K562 (cell line): ENCODE results near the gene HAUS7. TPM values are rescaled to one million over a fixed set of nuclear protein-coding genes. Genes with fewer than 3 reads are reported as not detected.

Source experiments
- ATAC-seq: fragments of 200-7000 bp; cut with Tn5 transposase; 3 replicates; pipeline ENCODE4 v1.9.1; 2020; ENCODE audit warnings: moderate library complexity
- BruUV-seq: library from RNA; stranded (reverse); fragments of 400-500 nt; replicated peaks from 2 replicates; lab custom pipeline; 2021; lab: Mats Ljungman, UMichigan
- CTCF ChIA-PET: fragments of 300-600 bp; formaldehyde crosslinking; extraction: SDS; loops from one replicate; lab custom pipeline; 2021; ENCODE audit warnings: low intra/inter-chr PET ratio; lab: Yijun Ruan, JAX
- POLR2A ChIA-PET: fragments of 300-600, 350-650 bp; sonication (Branson Sonifier 250); formaldehyde crosslinking; extraction: SDS; loops from one replicate; lab custom pipeline; 2021; ENCODE audit warnings: antibody characterized with exemption, inconsistent platforms; lab: Yijun Ruan, JAX
- DNase-seq, 4 experiments: peaks; one replicate each; pipeline versions ENCODE4 v3.0.0 to v3.0.0-alpha.2; 2011 to 2018; ENCODE audit warnings: low spot score in 3 of 4, mixed read lengths in 3 of 4; ENCODE audit errors: extremely low read depth in 1 of 4
- FAIRE-seq: peaks from 2 replicates; lab custom pipeline; 2011; peaks lifted over from hg19 to GRCh38; lab: Jason Lieb, UNC
- H2AFZ ChIP-seq: 2 replicates; pipeline ENCODE4 v1.6.0; 2011; ENCODE audit warnings: low read depth, low read length, control low read depth, inconsistent platforms
- H3K27ac ChIP-seq: fragments of 200-600 bp; 3 replicates; pipeline ENCODE4 v1.8.0; 2011; ENCODE audit warnings: low read depth, mild to moderate bottlenecking, control low read depth, inconsistent platforms, low read length, moderate library complexity, mixed read lengths; ENCODE audit errors: extremely low read depth
- H3K27me3 ChIP-seq, 2 experiments: fragments of 300-600 bp in 1 of 2; 2 replicates in 1 of 2; 3 replicates in 1 of 2; pipeline versions ENCODE4 v1.6.0 to v1.8.0; 2011; ENCODE audit warnings: inconsistent platforms in 2 of 2, low read length in 2 of 2, mild to moderate bottlenecking in 1 of 2, mixed read lengths in 1 of 2, moderate library complexity in 1 of 2; ENCODE audit not compliant: control insufficient read depth in 2 of 2, insufficient read depth in 2 of 2
- H3K36me3 ChIP-seq: fragments of 300-600 bp; 3 replicates; pipeline ENCODE4 v1.8.0; 2011; ENCODE audit warnings: mild to moderate bottlenecking, low read length, inconsistent platforms; ENCODE audit not compliant: control insufficient read depth, insufficient read depth
- H3K4me1 ChIP-seq, 2 experiments: fragments of 200-600 bp in 1 of 2; replicated peaks in 1 of 2; 2 replicates in 1 of 2; 3 replicates in 1 of 2; pipeline versions ENCODE4 v1.5.1 to v1.8.0; 2011; ENCODE audit warnings: inconsistent platforms in 2 of 2, low read length in 2 of 2, mild to moderate bottlenecking in 1 of 2, mixed read lengths in 1 of 2, moderate library complexity in 1 of 2; ENCODE audit not compliant: control insufficient read depth in 2 of 2, insufficient read depth in 2 of 2
- H3K4me2 ChIP-seq: 2 replicates; pipeline ENCODE4 v1.6.1; 2011; ENCODE audit warnings: low read length, control low read depth, inconsistent platforms, mixed read lengths; ENCODE audit not compliant: insufficient read depth
- H3K4me3 ChIP-seq: fragments of 200-600 bp; sonication (generic), shearing (Covaris generic); 2 replicates; pipeline ENCODE4 v1.5.1; 2016; ENCODE audit warnings: control low read depth, inconsistent platforms
- H3K79me2 ChIP-seq: fragments of 200-600 bp; 3 replicates; pipeline ENCODE4 v1.8.0; 2011; ENCODE audit warnings: low read length, inconsistent platforms; ENCODE audit not compliant: control insufficient read depth, insufficient read depth
- H3K9ac ChIP-seq, 2 experiments: 2 replicates each; pipeline versions ENCODE4 v1.6.0 to v1.6.1; 2011; ENCODE audit warnings: low read depth in 2 of 2, low read length in 2 of 2, control low read depth in 1 of 2, inconsistent platforms in 1 of 2, mild to moderate bottlenecking in 1 of 2, mixed read lengths in 1 of 2; ENCODE audit not compliant: insufficient read depth in 1 of 2
- H3K9me1 ChIP-seq: one replicate; pipeline ENCODE4 v1.6.0; 2011; ENCODE audit warnings: inconsistent platforms, mild to moderate bottlenecking, low read length, moderate library complexity; ENCODE audit not compliant: control insufficient read depth, insufficient read depth
- H3K9me3 ChIP-seq: replicated peaks from 2 replicates; pipeline ENCODE4 v1.5.1; 2011; ENCODE audit warnings: low read depth, low read length, inconsistent platforms; ENCODE audit not compliant: control insufficient read depth, insufficient read depth
- H4K20me1 ChIP-seq: replicated peaks from 2 replicates; pipeline ENCODE4 v1.6.1; 2011; ENCODE audit warnings: low read length, inconsistent platforms, mixed read lengths; ENCODE audit not compliant: control insufficient read depth, insufficient read depth
- BDP1 ChIP-seq: IDR thresholded peaks from 3 replicates; pipeline ENCODE4 v1.6.1; 2011; ENCODE audit not compliant: insufficient read length, insufficient read depth
- CC2D1A ChIP-seq: fragments of 450-650 bp; IDR thresholded peaks from 2 replicates; pipeline ENCODE4 v1.6.1; 2017; ENCODE audit warnings: mild to moderate bottlenecking
- CUX1 ChIP-seq: fragments of 200-800 bp; sonication (Bioruptor generic); IDR thresholded peaks from 2 replicates; pipeline ENCODE4 v1.6.1; 2016; ENCODE audit warnings: missing genetic modification characterization, missing compliant biosample characterization
- JUND ChIP-seq, 2 experiments: IDR thresholded peaks; 2 replicates in 1 of 2; 3 replicates in 1 of 2; pipeline ENCODE4 v1.6.1; 2011; ENCODE audit warnings: borderline replicate concordance in 2 of 2, low read depth in 2 of 2, low read length in 2 of 2, improper control_type of control experiment in 1 of 2, missing biosample characterization in 1 of 2, missing genetic modification characterization in 1 of 2, missing genetic modification reagents in 1 of 2
- NCOA2 ChIP-seq, 2 experiments: fragments of 450-650 bp; IDR thresholded peaks; 2 replicates each; pipeline ENCODE4 v1.6.1; 2018; ENCODE audit warnings: mild to moderate bottlenecking in 2 of 2, moderate library complexity in 1 of 2; ENCODE audit not compliant: partially characterized antibody in 2 of 2
- XRCC4 ChIP-seq: IDR thresholded peaks from one replicate; pipeline ENCODE4 v1.6.1; 2011; ENCODE audit not compliant: insufficient read depth, insufficient read length; ENCODE audit errors: extremely low read depth
- ZFX ChIP-seq: sonication (generic); formaldehyde crosslinking; IDR thresholded peaks from 2 replicates; pipeline ENCODE4 v1.8.0; 2022; ENCODE audit warnings: mild to moderate bottlenecking, missing genetic modification reagents, moderate library complexity
- ZNF212 ChIP-seq: fragments of 450-650 bp; formaldehyde crosslinking; IDR thresholded peaks from 2 replicates; pipeline ENCODE4 v1.4.0; 2020; ENCODE audit warnings: mild to moderate bottlenecking
- WGBS: fragments of 100-300 bp; shearing (Covaris generic); methylation state at CpG from one replicate; pipeline ENCODE4 v1.1.6; 2016; ENCODE audit warnings: low coverage, mixed read lengths; ENCODE audit not compliant: insufficient coverage; ENCODE audit errors: missing lambda C conversion rate; 5-methylcytosine and 5-hydroxymethylcytosine counted together
- in situ Hi-C: fragments of 300-500 bp; cut with MboI; formaldehyde crosslinking; loops from 4 replicates; pipeline ENCODE4 v1.15.0; 2018; ENCODE audit warnings: inconsistent platforms, mixed read lengths
- intact Hi-C: fragments of 100-400 bp; cut with micrococcal nuclease; formaldehyde crosslinking; loops from 2 replicates; pipeline ENCODE4 v1.14.2; 2022
- polyA plus RNA-seq, 8 experiments: library from polyadenylated mRNA; depleted of rRNA in 4 of 8; stranded (reverse) in 5 of 8; unstranded in 3 of 8; fragments of >200 nt; fragmentation: Nextera tagmentation in 2 of 8; fragmentation: Illumina TruSeq in 1 of 8; extraction: Ambion mirVana in 2 of 8; extraction: Trizol in 1 of 8; gene quantifications; 2 replicates each; pipeline versions ENCODE4 v1.2.1 to v1.2.3, GENCODE V29; 2011 to 2014; ENCODE audit warnings: inconsistent platforms in 1 of 8, missing spikeins in 1 of 8
- total RNA-seq, 7 experiments: library from RNA; depleted of rRNA in 6 of 7; stranded (reverse); fragments of >200 nt in 6 of 7; fragmentation: Illumina TruSeq in 2 of 7; extraction: Trizol in 2 of 7; gene quantifications; 2 replicates each; pipeline versions ENCODE4 v1.2.1 to v1.2.3, GENCODE V29; 2011 to 2021; ENCODE audit warnings: low replicate concordance in 1 of 7
- TF ChIP-seq, protein P1 (sequence below): fragments of 250-450 bp; sonication (Bioruptor Pico); IDR thresholded peaks from 2 replicates; pipeline ENCODE4 v1.5.0; 2021; ENCODE audit warnings: mild to moderate bottlenecking, borderline replicate concordance

HAUS7 gene
- total and polyA plus RNA-seq, 9 of the 15 experiments (the other 6 are each of a cell fraction or from before 2014, with no cell fraction given) = 10.0 to 94.9 (median 48.8) TPM

- WGBS = 15% methylated on average over 12 of the region's 17 CpGs
- Histone ChIP-seq H3K9me3 (no peaks in the 10 kb centered on the region), H3K4me1 (peaks cover 0 to 10% of the 10 kb centered on the region in 2 experiments; a peak in 2 of 5 replicates), H3K4me2 (no peak overlapping the region), H3K4me3 (no peak overlapping the region), H3K27me3 (peaks cover 0 to 43% of the 10 kb centered on the region in 2 experiments; a peak in 3 of 5 replicates), H3K27ac (no peak overlapping the region), H3K79me2 (no peaks in the 10 kb centered on the region), H3K9me1 (no peaks in the 10 kb centered on the region), H3K36me3 (no peaks in the 10 kb centered on the region), H4K20me1 (no peaks in the 10 kb centered on the region), H2AFZ (no peak overlapping the region), H3K9ac (no peak overlapping the region)
- ATAC-seq (no peak), FAIRE-seq (no peak), DNase-seq (no peak)
- CTCF ChIA-PET = no interaction called here
- intact Hi-C loops (no loop called here), in situ Hi-C loops (no loop called here)
- no peak for TF ChIP-seq NCOA2 (IDR thresholded peaks at IDR 0.05; ENCODE audit: partially characterized antibody in 2 of 2)
- no peak for TF ChIP-seq CUX1
- TF ChIP-seq ZFX (CRISPR knock-in tag) = no peak
- no peak for TF ChIP-seq XRCC4
- TF ChIP-seq CC2D1A = no peak
- TF ChIP-seq BDP1 = no peak
- no peak for TF ChIP-seq ZNF212 (CRISPR knock-in tag)
- TF ChIP-seq, protein P1, sequence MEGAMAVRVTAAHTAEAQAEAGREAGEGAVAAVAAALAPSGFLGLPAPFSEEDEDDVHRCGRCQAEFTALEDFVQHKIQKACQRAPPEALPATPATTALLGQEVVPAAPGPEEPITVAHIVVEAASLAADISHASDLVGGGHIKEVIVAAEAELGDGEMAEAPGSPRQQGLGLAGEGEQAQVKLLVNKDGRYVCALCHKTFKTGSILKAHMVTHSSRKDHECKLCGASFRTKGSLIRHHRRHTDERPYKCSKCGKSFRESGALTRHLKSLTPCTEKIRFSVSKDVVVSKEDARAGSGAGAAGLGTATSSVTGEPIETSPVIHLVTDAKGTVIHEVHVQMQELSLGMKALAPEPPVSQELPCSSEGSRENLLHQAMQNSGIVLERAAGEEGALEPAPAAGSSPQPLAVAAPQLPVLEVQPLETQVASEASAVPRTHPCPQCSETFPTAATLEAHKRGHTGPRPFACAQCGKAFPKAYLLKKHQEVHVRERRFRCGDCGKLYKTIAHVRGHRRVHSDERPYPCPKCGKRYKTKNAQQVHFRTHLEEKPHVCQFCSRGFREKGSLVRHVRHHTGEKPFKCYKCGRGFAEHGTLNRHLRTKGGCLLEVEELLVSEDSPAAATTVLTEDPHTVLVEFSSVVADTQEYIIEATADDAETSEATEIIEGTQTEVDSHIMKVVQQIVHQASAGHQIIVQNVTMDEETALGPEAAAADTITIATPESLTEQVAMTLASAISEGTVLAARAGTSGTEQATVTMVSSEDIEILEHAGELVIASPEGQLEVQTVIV = no peak
- TF ChIP-seq JUND (IDR thresholded peaks at IDR 0.05; ENCODE audit: borderline replicate concordance, low read depth, low read length) = no peak
- no peak for TF ChIP-seq JUND (tag; IDR thresholded peaks at IDR 0.05; ENCODE audit: borderline replicate concordance, low read depth, low read length)
- BruUV-seq = no TSS peak
- POLR2A ChIA-PET = no interaction called here
Measured at GRCh38 chrX:153511784-153512500, 41.6 kb upstream of the HAUS7 start.
